Vagina (tissue), 2 donors: ENCODE results near the gene RPTOR. TPM values are rescaled to one million over a fixed set of nuclear protein-coding genes. Genes with fewer than 3 reads are reported as not detected.

ENCODE experiments used
- DNase-seq, 2 donors: peaks; one replicate each; pipeline ENCODE4 v3.0.0-alpha.2; 2017; ENCODE audit errors: extremely low spot score in 2 of 2
- H3K27ac ChIP-seq: fragments of 200-600 bp; sonication (generic); one replicate; pipeline ENCODE4 v1.5.1; 2019
- H3K27me3 ChIP-seq: fragments of 200-600 bp; sonication (generic); one replicate; pipeline ENCODE4 v1.5.1; 2019
- H3K36me3 ChIP-seq, 2 donors: fragments of 200-600 bp; sonication (generic); one replicate each; pipeline ENCODE4 v1.5.1; 2017 to 2019
- H3K4me1 ChIP-seq: fragments of 200-600 bp; sonication (generic); one replicate; pipeline ENCODE4 v1.5.1; 2019
- H3K4me3 ChIP-seq, 2 donors: fragments of 200-600 bp; sonication (generic); 1 replicate in 1 of 2; 2 replicates in 1 of 2; pipeline ENCODE4 v1.5.1; 2016 to 2019
- H3K9me3 ChIP-seq: fragments of 200-600 bp; sonication (generic); one replicate; pipeline ENCODE4 v1.5.1; 2019
- POLR2A ChIP-seq, 2 donors: fragments of 450-650 bp; IDR thresholded peaks; one replicate each; pipeline ENCODE4 v1.6.1; 2017; ENCODE audit warnings: antibody characterized with exemption in 2 of 2, mild to moderate bottlenecking in 2 of 2, moderate library complexity in 2 of 2
- POLR2AphosphoS5 ChIP-seq, 2 donors: sonication (generic); formaldehyde crosslinking; IDR thresholded peaks; one replicate each; pipeline ENCODE4 v1.9.0; 2017; ENCODE audit warnings: antibody characterized with exemption in 2 of 2, mild to moderate bottlenecking in 2 of 2, low read depth in 1 of 2; ENCODE audit not compliant: insufficient read depth in 1 of 2
- intact Hi-C: fragments of 100-400 bp; cut with DNase I; formaldehyde crosslinking; loops from one replicate; pipeline ENCODE4 v1.15.1; 2023
- total RNA-seq: library from RNA; depleted of rRNA; stranded (reverse); fragments of >200 nt; gene quantifications from one replicate; pipeline ENCODE4 v1.2.3, GENCODE V29; 2016
- TF ChIP-seq, protein P1 (sequence below), 3 experiments: fragments of 450-650 bp in 2 of 3; fragments of 200-600 bp in 1 of 3; sonication (generic) in 1 of 3; IDR thresholded peaks; one replicate each; pipeline ENCODE4 v1.5.1; 2017 to 2019; ENCODE audit warnings: antibody characterized with exemption in 3 of 3, mild to moderate bottlenecking in 2 of 3, moderate library complexity in 2 of 3

The RPTOR gene
- total RNA-seq, 1 donor from 2014 or later, result 38.3 TPM

DNA sequence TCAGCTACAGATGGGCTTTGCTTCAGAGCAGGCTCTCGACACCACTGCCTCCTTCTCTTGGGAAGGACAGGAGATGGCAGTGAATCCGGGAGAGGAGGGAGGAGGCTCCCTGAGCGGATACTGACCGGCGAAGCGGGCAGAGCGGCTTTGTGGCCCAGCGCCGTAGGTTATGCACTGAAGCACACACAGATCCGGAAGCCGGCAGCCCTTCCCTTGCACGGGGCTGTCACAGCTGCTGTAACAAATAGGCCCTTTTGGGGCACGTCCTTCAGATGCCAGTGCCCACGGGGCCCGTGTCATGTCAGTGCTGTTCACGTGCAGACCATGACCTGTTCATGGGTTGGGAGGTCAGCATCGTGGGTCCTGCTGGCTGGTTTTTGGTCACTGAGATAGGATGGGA, 302.3 kb downstream of the RPTOR start:
- H3K9me3 ChIP-seq, result no peaks in the 10 kb centered on the region
- DNase-seq, result no peak

DNA sequence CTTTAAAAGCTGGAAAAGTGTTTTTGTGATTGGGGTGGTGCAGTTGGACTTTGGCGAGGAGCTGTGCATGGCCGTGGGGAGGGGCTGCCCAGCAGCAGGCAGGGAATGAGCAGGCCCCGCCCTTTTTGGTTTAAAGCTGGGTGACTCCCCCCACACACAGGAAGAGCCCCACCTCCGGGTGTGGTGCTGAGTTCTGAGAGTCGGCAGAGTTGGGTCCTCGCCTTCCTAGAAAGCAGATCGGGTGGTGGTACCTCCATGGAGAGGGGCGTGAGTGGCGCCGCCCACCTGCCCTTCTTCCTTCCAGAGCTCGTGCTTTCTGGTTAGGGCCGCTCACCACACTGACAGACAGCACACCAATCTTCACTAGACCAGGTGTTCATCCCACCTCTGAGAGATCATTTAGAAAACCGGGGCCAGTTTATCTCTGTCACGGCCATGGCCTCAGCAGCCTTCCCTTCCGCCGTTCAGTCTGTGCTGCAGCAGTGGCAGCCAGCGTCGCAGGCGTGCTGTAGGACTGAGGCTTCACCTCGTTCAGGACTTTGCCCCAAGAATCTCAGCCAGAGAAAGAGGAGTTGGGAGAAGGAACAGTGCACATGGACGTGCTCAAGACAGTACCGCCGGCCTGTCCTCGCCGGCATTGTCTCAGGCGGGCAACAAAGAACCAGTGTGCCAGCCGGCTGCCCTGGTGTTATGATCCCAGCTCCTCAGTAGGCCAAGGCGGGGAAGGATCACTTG, 303.0 kb downstream of the RPTOR start:
- no peak overlapping the region for H3K4me3 ChIP-seq
- H3K27ac ChIP-seq, result no peak overlapping the region
- no peak for DNase-seq
- H3K36me3 ChIP-seq, result peaks cover 0 to 3% of the 10 kb centered on the region in 2 donors
- H3K9me3 ChIP-seq, result no peaks in the 10 kb centered on the region
- no peaks in the 10 kb centered on the region for H3K27me3 ChIP-seq
- TF ChIP-seq POLR2A (IDR thresholded peaks at IDR 0.05) (no peak), POLR2AphosphoS5 (IDR thresholded peaks at IDR 0.05; ENCODE audit: insufficient read depth in 1 of 2, low read depth in 1 of 2) (no peak)
- TF ChIP-seq, protein P1, sequence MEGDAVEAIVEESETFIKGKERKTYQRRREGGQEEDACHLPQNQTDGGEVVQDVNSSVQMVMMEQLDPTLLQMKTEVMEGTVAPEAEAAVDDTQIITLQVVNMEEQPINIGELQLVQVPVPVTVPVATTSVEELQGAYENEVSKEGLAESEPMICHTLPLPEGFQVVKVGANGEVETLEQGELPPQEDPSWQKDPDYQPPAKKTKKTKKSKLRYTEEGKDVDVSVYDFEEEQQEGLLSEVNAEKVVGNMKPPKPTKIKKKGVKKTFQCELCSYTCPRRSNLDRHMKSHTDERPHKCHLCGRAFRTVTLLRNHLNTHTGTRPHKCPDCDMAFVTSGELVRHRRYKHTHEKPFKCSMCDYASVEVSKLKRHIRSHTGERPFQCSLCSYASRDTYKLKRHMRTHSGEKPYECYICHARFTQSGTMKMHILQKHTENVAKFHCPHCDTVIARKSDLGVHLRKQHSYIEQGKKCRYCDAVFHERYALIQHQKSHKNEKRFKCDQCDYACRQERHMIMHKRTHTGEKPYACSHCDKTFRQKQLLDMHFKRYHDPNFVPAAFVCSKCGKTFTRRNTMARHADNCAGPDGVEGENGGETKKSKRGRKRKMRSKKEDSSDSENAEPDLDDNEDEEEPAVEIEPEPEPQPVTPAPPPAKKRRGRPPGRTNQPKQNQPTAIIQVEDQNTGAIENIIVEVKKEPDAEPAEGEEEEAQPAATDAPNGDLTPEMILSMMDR (IDR thresholded peaks at IDR 0.05), result no peak
- intact Hi-C loops, result no loop called here
- no peaks in the 10 kb centered on the region for H3K4me1 ChIP-seq

More for the DNA sequence above, 302.3 kb downstream of the RPTOR start:
- TF ChIP-seq POLR2A (IDR thresholded peaks at IDR 0.05) (no peak), POLR2AphosphoS5 (IDR thresholded peaks at IDR 0.05; ENCODE audit: insufficient read depth in 1 of 2, low read depth in 1 of 2) (no peak)
- TF ChIP-seq, protein P1 (IDR thresholded peaks at IDR 0.05), result no peak
- H3K36me3 ChIP-seq, result peaks cover 0 to 3% of the 10 kb centered on the region in 2 donors
- H3K27me3 ChIP-seq, result no peaks in the 10 kb centered on the region
- intact Hi-C loops, result no loop called here
- no peaks in the 10 kb centered on the region for H3K4me1 ChIP-seq
- no peak overlapping the region for H3K4me3 ChIP-seq
- H3K27ac ChIP-seq, result no peak overlapping the region

DNA sequence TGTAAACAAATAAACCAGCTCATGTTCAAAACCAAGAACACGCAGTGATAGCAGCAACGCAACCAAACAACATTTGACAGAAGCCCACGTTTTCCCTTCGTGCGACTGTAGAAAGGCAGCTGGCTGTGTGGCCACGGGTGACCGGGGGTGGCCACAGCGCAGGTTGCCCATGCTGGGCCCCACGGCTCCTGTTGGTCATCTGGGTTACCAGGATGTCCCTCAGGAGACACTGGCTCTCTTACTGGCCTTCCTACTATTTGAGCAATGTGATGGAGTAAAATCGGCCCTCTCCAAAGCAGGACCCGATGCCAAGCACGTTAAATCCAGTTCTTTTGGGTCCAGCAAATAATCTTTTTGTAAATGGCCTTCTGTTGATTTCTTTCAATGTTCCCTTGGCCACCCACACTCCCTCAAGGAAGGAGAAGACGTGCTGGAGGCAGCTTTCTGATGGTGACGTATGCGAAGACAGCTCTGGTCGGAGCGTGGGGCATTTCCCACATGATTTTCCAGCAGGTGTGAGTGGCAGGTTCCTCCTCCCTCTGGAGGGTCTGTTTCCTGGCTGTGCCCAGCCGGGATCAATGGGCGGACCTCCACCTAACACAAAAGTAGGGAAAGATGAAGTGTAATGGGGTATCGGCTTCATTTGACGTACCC, 303.9 kb downstream of the RPTOR start:
- TF ChIP-seq POLR2A (IDR thresholded peaks at IDR 0.05) (no peak), POLR2AphosphoS5 (IDR thresholded peaks at IDR 0.05; ENCODE audit: insufficient read depth in 1 of 2, low read depth in 1 of 2) (no peak)
- TF ChIP-seq, protein P1 (IDR thresholded peaks at IDR 0.05), result no peak
- no peaks in the 10 kb centered on the region for H3K9me3 ChIP-seq
- intact Hi-C loops, result no loop called here
- H3K27me3 ChIP-seq, result no peaks in the 10 kb centered on the region
- H3K4me3 ChIP-seq, result no peak overlapping the region
- H3K4me1 ChIP-seq, result no peaks in the 10 kb centered on the region
- no peak overlapping the region for H3K27ac ChIP-seq
- peaks cover 0 to 3% of the 10 kb centered on the region in 2 donors for H3K36me3 ChIP-seq
- DNase-seq, result no peak

DNA sequence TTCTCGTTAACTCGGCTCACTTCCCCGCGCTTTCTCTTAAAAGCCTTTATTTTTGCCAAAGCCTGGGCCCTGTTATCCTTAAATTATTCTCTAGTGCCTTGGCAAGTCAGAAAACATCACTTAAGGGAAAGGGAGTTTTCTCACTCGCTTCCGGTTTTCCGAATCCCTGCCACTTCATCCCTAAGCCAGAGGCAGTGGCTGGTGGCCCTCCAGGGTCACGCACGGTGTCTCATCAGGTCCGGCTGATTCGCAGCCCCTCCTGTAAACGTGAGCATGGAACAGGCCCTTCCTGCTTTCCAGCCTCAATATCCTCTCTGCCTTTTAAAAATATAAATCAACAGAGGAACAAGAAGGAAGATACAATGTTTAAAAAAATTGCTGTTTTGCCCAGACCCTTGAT, 304.5 kb downstream of the RPTOR start:
- H3K36me3 ChIP-seq, result peaks cover 0 to 3% of the 10 kb centered on the region in 2 donors
- no peaks in the 10 kb centered on the region for H3K9me3 ChIP-seq
- TF ChIP-seq POLR2A (IDR thresholded peaks at IDR 0.05), result no peak
- TF ChIP-seq, protein P1 (IDR thresholded peaks at IDR 0.05), result no peak

DNA sequence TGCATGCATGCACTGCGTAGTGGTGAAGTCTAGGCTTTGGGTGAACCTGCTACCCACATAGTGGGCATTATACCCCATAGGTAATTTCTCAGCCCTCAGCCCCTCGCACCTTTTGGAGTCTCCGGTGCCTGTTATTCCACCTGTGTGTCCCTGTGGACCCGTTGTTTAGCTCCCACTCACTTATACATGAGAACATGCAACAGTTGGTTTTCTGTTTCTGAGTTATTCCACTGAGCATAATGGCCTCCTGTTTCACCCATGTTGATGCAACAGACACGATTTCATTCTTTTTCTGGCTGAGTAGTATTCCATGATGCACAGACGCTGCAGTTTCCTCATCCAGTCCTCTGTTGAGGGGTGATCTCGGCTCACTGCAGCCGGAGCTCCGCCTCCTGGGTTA, 305.5 kb downstream of the RPTOR start:
- Histone ChIP-seq H3K36me3 (peaks cover 0 to 3% of the 10 kb centered on the region in 2 donors), H3K4me1 (no peaks in the 10 kb centered on the region), H3K4me3 (no peak overlapping the region), H3K27ac (no peak overlapping the region), H3K27me3 (no peaks in the 10 kb centered on the region), H3K9me3 (no peaks in the 10 kb centered on the region)
- TF ChIP-seq POLR2AphosphoS5 (IDR thresholded peaks at IDR 0.05; ENCODE audit: insufficient read depth in 1 of 2, low read depth in 1 of 2), result no peak
- TF ChIP-seq, protein P1 (IDR thresholded peaks at IDR 0.05), result no peak
- no peak for TF ChIP-seq POLR2A (IDR thresholded peaks at IDR 0.05)
- intact Hi-C loops, result no loop called here
- no peak for DNase-seq

More for the DNA sequence above, 304.5 kb downstream of the RPTOR start:
- intact Hi-C loops, result no loop called here
- H3K27me3 ChIP-seq, result no peaks in the 10 kb centered on the region
- no peak for DNase-seq
- H3K27ac ChIP-seq, result no peak overlapping the region
- no peak overlapping the region for H3K4me3 ChIP-seq
- H3K4me1 ChIP-seq, result no peaks in the 10 kb centered on the region
